Activated CD4-positive, alpha-beta T cell treated with anti-CD3 and anti-CD28 coated beads, Interleukin-2, amount 10 ng/mL, durations not matched to agents 7 days and 5 days (primary cell): ENCODE results near the gene UBTD2. TPM values are rescaled to one million over a fixed set of nuclear protein-coding genes. Genes with fewer than 3 reads are reported as not detected.
"Not testable (repeated sequence)": the region's sequence is repeated elsewhere in the genome, so short reads cannot be mapped to it uniquely, and the experiment has no call there.

ENCODE experiments used
- CTCF ChIA-PET: fragments of 350-600 bp; sonication (Branson Sonifier 250); formaldehyde crosslinking; loops from one replicate; lab custom pipeline; 2021; ENCODE audit warnings: antibody characterized with exemption; lab: Charles Lee
- POLR2A ChIA-PET: fragments of 350-600 bp; sonication (Branson Sonifier 250); formaldehyde crosslinking; loops from one replicate; lab custom pipeline; 2021; ENCODE audit warnings: antibody characterized with exemption; lab: Charles Lee
- DNase-seq: peaks from one replicate; pipeline ENCODE4 v3.0.0-alpha.2; 2020
- H3K27ac Mint-ChIP-seq: one replicate; pipeline ENCODE4 v1.8.0; 2021; ENCODE audit warnings: mild to moderate bottlenecking, moderate library complexity, mixed read lengths
- H3K27me3 Mint-ChIP-seq: one replicate; pipeline ENCODE4 v1.8.0; 2021; ENCODE audit warnings: mixed read lengths
- H3K36me3 Mint-ChIP-seq: one replicate; pipeline ENCODE4 v1.8.0; 2021; ENCODE audit warnings: low read depth, mixed read lengths
- H3K4me1 Mint-ChIP-seq: one replicate; pipeline ENCODE4 v1.8.0; 2021; ENCODE audit warnings: mixed read lengths
- H3K4me3 Mint-ChIP-seq: one replicate; pipeline ENCODE4 v1.8.0; 2021; ENCODE audit warnings: mild to moderate bottlenecking, moderate library complexity, mixed read lengths
- H3K9me3 Mint-ChIP-seq: one replicate; pipeline ENCODE4 v1.8.0; 2021; ENCODE audit warnings: mixed read lengths
- total RNA-seq, 2 experiments: library from RNA; stranded (reverse); gene quantifications; one replicate each; pipeline ENCODE4 v1.2.3, GENCODE V29; 2021

UBTD2 gene, protein sequence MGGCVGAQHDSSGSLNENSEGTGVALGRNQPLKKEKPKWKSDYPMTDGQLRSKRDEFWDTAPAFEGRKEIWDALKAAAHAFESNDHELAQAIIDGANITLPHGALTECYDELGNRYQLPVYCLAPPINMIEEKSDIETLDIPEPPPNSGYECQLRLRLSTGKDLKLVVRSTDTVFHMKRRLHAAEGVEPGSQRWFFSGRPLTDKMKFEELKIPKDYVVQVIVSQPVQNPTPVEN
- total RNA-seq, result 10 to 100 TPM; 10.3 to 11.5 TPM

- Mint-ChIP-seq H3K4me1 (peaks cover 25% of the 10 kb centered on the region), H3K4me3 (peak within 1 kb of the TSS; percentile 83), H3K27ac (peak within 1 kb of the TSS; percentile 68), H3K36me3 (peaks cover 2% of the 10 kb centered on the region), H3K9me3 (no peaks in the 10 kb centered on the region), H3K27me3 (peaks cover 10% of the 10 kb centered on the region)
- POLR2A ChIA-PET, result interaction anchor here (0.5 kb wide), 1 partner anchor 40 kb away, joined by 3 read pairs; no protein-coding TSS in a partner anchor
- peak; percentile 75 for DNase-seq
- CTCF ChIA-PET, result interaction anchor here (0.7 to 2.0 kb wide), 8 partner anchors 10 to 299 kb away, joined by 3 to 11 read pairs (median 4); partner anchors contain the start of gene STK10
These were observed at the start of gene UBTD2 for GRCh38 chr5:172283020-172283861. TSS of gene UBTD2 (minus strand) at chr5:172283764. CDS start at chr5:172283665, 99 bp downstream.

- CTCF ChIA-PET, result interaction anchor here (0.6 kb wide), 2 partner anchors 37 to 744 kb away, joined by 3 to 4 read pairs; no protein-coding TSS in a partner anchor
- H3K9me3 Mint-ChIP-seq, POLR2A ChIA-PET, DNase-seq, H3K4me3 Mint-ChIP-seq, H3K27me3 Mint-ChIP-seq, H3K27ac Mint-ChIP-seq, H3K36me3 Mint-ChIP-seq, H3K4me1 Mint-ChIP-seq: not testable (repeated sequence)
These were observed 43.3 kb upstream of the UBTD2 start for GRCh38 chr5:172326901-172327300.

- no peak overlapping the region for H3K27ac Mint-ChIP-seq
- no peak for DNase-seq
- no peaks in the 10 kb centered on the region for H3K4me1 Mint-ChIP-seq
- H3K36me3 Mint-ChIP-seq, result no peaks in the 10 kb centered on the region
- H3K27me3 Mint-ChIP-seq, result no peaks in the 10 kb centered on the region
- H3K4me3 Mint-ChIP-seq, result no peak overlapping the region
- no peaks in the 10 kb centered on the region for H3K9me3 Mint-ChIP-seq
- ChIA-PET CTCF (interaction anchor here (0.7 kb wide), 1 partner anchor 44 kb away, joined by 3 read pairs; no protein-coding TSS in a partner anchor), POLR2A (no interaction called here)
These were observed 41.9 kb upstream of the UBTD2 start for GRCh38 chr5:172325452-172325851.

- Mint-ChIP-seq H3K4me1 (no peaks in the 10 kb centered on the region), H3K27me3 (no peaks in the 10 kb centered on the region), H3K4me3 (no peak overlapping the region), H3K36me3 (no peaks in the 10 kb centered on the region), H3K27ac (no peak overlapping the region), H3K9me3 (no peaks in the 10 kb centered on the region)
- CTCF ChIA-PET, result no interaction called here
- no peak for DNase-seq
- POLR2A ChIA-PET, result no interaction called here
These were observed 38.7 kb upstream of the UBTD2 start for GRCh38 chr5:172322028-172322965.

GRCh38 chr5:172321593-172321992 lies 38.0 kb upstream of the UBTD2 start:
- Mint-ChIP-seq H3K4me1 (no peaks in the 10 kb centered on the region), H3K4me3 (no peak overlapping the region), H3K36me3 (no peaks in the 10 kb centered on the region), H3K9me3 (no peaks in the 10 kb centered on the region), H3K27me3 (no peaks in the 10 kb centered on the region), H3K27ac (no peak overlapping the region)
- POLR2A ChIA-PET, result no interaction called here
- CTCF ChIA-PET, result no interaction called here
- no peak for DNase-seq

- no peaks in the 10 kb centered on the region for H3K9me3 Mint-ChIP-seq
- H3K4me3 Mint-ChIP-seq, result no peak overlapping the region
- DNase-seq, result no peak
- POLR2A ChIA-PET, result no interaction called here
- H3K27me3 Mint-ChIP-seq, result no peaks in the 10 kb centered on the region
- no peaks in the 10 kb centered on the region for H3K36me3 Mint-ChIP-seq
- H3K27ac Mint-ChIP-seq, result no peak overlapping the region
- CTCF ChIA-PET, result interaction anchor here (1.3 to 1.5 kb wide), 3 partner anchors 16 to 196 kb away, joined by 3 read pairs; no protein-coding TSS in a partner anchor
- H3K4me1 Mint-ChIP-seq, result no peaks in the 10 kb centered on the region
These were observed 36.3 kb upstream of the UBTD2 start for GRCh38 chr5:172319708-172320441.

- ChIA-PET CTCF (interaction anchor here (0.6 kb wide), 1 partner anchor 114 kb away, joined by 3 read pairs; no protein-coding TSS in a partner anchor), POLR2A (no interaction called here)
- H3K9me3 Mint-ChIP-seq, result no peaks in the 10 kb centered on the region
- H3K4me3 Mint-ChIP-seq, result no peak overlapping the region
- H3K27me3 Mint-ChIP-seq, result peaks cover 4% of the 10 kb centered on the region
- H3K36me3 Mint-ChIP-seq, result no peaks in the 10 kb centered on the region
- H3K27ac Mint-ChIP-seq, result no peak overlapping the region
- DNase-seq, result no peak
- H3K4me1 Mint-ChIP-seq, result no peaks in the 10 kb centered on the region
These were observed 32.3 kb upstream of the UBTD2 start for GRCh38 chr5:172315587-172316493.

GRCh38 chr5:172313915-172314314 lies 30.4 kb upstream of the UBTD2 start:
- Mint-ChIP-seq H3K9me3 (no peaks in the 10 kb centered on the region), H3K4me3 (no peak overlapping the region), H3K27me3 (peaks cover 4% of the 10 kb centered on the region), H3K4me1 (no peaks in the 10 kb centered on the region), H3K36me3 (no peaks in the 10 kb centered on the region), H3K27ac (no peak overlapping the region)
- CTCF ChIA-PET, result no interaction called here
- DNase-seq, result no peak
- POLR2A ChIA-PET, result no interaction called here

DNA sequence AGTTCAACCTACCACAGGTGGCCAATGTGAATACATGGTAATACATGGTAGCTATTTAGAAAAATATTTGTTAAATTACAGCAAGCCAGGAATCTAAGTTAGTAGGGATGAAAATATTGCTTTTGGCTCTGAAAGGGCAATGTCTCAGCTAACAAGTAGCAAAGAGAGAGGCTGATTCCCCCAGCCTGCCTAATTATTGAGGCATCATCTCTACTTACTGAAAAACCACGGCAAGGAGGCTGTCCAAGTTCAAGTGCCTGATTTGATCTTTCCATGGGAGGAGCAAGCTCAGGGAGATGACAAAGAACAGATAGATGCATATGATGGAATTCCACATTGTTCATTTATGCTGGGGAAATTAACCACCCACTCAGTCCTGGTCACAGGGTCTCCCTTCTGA lies 28.7 kb upstream of the UBTD2 start:
- DNase-seq, result no peak
- no peak overlapping the region for H3K27ac Mint-ChIP-seq
- ChIA-PET POLR2A (no interaction called here), CTCF (no interaction called here)
- H3K36me3 Mint-ChIP-seq, result no peaks in the 10 kb centered on the region
- no peaks in the 10 kb centered on the region for H3K4me1 Mint-ChIP-seq
- no peak overlapping the region for H3K4me3 Mint-ChIP-seq
- H3K9me3 Mint-ChIP-seq, result no peaks in the 10 kb centered on the region
- peaks cover 4% of the 10 kb centered on the region for H3K27me3 Mint-ChIP-seq

- H3K36me3 Mint-ChIP-seq, result no peaks in the 10 kb centered on the region
- no peak for DNase-seq
- ChIA-PET CTCF (no interaction called here), POLR2A (no interaction called here)
- H3K27ac Mint-ChIP-seq, result no peak overlapping the region
- H3K9me3 Mint-ChIP-seq, result no peaks in the 10 kb centered on the region
- no peak overlapping the region for H3K4me3 Mint-ChIP-seq
- H3K27me3 Mint-ChIP-seq, result peaks cover 4% of the 10 kb centered on the region
- H3K4me1 Mint-ChIP-seq, result no peaks in the 10 kb centered on the region
These were observed 28.0 kb upstream of the UBTD2 start for GRCh38 chr5:172311605-172312004.

GRCh38 chr5:172311026-172311425 lies 27.5 kb upstream of the UBTD2 start:
- ChIA-PET CTCF (no interaction called here), POLR2A (no interaction called here)
- peaks cover 4% of the 10 kb centered on the region for H3K27me3 Mint-ChIP-seq
- H3K4me1 Mint-ChIP-seq, result no peaks in the 10 kb centered on the region
- peaks cover under 1% of the 10 kb centered on the region for H3K9me3 Mint-ChIP-seq
- H3K4me3 Mint-ChIP-seq, result no peak overlapping the region
- H3K36me3 Mint-ChIP-seq, result no peaks in the 10 kb centered on the region
- no peak overlapping the region for H3K27ac Mint-ChIP-seq
- no peak for DNase-seq
